Subcutaneous abdominal adipose tissue (tissue), 5 donors: ENCODE measurements around the gene CDH6.

Experiments used
- H3K27ac ChIP-seq: one replicate; pipeline ENCODE4 v1.7.0; 2013; ENCODE audit warnings: low read depth, mild to moderate bottlenecking, inconsistent platforms, low read length, moderate library complexity
- H3K27me3 ChIP-seq, 5 donors: one replicate each; pipeline ENCODE4 v1.7.0; 2013; ENCODE audit warnings: low read length in 5 of 5, inconsistent platforms in 1 of 5; ENCODE audit not compliant: control insufficient read depth in 5 of 5, insufficient read depth in 4 of 5
- H3K36me3 ChIP-seq, 5 donors: one replicate each; pipeline ENCODE4 v1.7.0; 2013; ENCODE audit warnings: low read length in 5 of 5; ENCODE audit not compliant: control insufficient read depth in 5 of 5, insufficient read depth in 5 of 5
- H3K4me1 ChIP-seq, 5 donors: one replicate each; pipeline ENCODE4 v1.7.0; 2013; ENCODE audit warnings: low read length in 5 of 5, mild to moderate bottlenecking in 3 of 5, moderate library complexity in 1 of 5; ENCODE audit not compliant: control insufficient read depth in 5 of 5, insufficient read depth in 5 of 5
- H3K4me3 ChIP-seq, 5 donors: one replicate each; pipeline ENCODE4 v1.7.0; 2013; ENCODE audit warnings: low read length in 5 of 5, low read depth in 1 of 5
- H3K9ac ChIP-seq, 5 donors: one replicate each; pipeline ENCODE4 v1.7.0; 2013; ENCODE audit warnings: low read length in 5 of 5, mild to moderate bottlenecking in 4 of 5, moderate library complexity in 3 of 5
- H3K9me3 ChIP-seq, 5 donors: one replicate each; pipeline ENCODE4 v1.7.0; 2013; ENCODE audit warnings: low read length in 5 of 5; ENCODE audit not compliant: control insufficient read depth in 5 of 5
- donor health status: healthy.
- donor health status: healthy.
- donor health status: healthy.
- donor health status: healthy.
- donor health status: healthy.

Gene CDH6

DNA sequence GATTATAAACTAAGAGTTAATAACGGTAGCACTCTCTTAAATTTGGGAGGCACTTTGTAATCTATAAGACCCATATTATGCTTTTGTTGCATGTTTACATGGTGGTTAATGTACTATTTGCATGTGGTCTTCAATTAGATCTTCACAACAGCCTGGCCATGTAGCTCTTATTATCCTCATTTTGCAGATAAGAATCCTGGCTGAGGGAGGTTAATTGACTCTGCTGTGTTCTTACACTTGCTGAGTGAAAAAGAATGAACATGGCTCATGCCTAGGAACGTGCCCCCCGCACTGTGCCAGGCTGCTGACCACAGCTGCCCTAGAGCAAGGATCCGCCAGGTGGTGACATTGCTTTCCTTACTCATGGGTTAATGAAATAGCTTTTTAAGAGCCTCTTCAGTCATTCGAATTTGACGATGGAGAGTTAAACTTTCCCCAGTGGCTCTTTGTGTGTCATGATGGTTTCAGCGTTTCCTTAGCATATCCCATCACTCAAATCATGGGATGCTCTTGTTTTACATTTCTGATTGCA, 97.9 kb downstream of the CDH6 start:
- Histone ChIP-seq H3K9ac (no peak overlapping the region), H3K27ac (no peak overlapping the region), H3K9me3 (no peaks in the 10 kb centered on the region), H3K4me1 (no peaks in the 10 kb centered on the region), H3K27me3 (no peaks in the 10 kb centered on the region), H3K36me3 (no peaks in the 10 kb centered on the region), H3K4me3 (no peak overlapping the region)

- H3K9ac ChIP-seq, result no peak overlapping the region
- H3K4me3 ChIP-seq, result no peak overlapping the region
Observed at GRCh38 chr5:31300501-31300900, 107.0 kb downstream of the CDH6 start.

GRCh38 chr5:31301833-31302232, 108.3 kb downstream of the CDH6 start:
- Histone ChIP-seq H3K4me1 (no peaks in the 10 kb centered on the region), H3K27me3 (no peaks in the 10 kb centered on the region), H3K9me3 (no peaks in the 10 kb centered on the region), H3K36me3 (peaks cover 0 to 2% (median 0%) of the 10 kb centered on the region in 5 donors), H3K9ac (no peak overlapping the region), H3K4me3 (no peak overlapping the region), H3K27ac (no peak overlapping the region)

More at GRCh38 chr5:31300501-31300900, 107.0 kb downstream of the CDH6 start:
- H3K27me3 ChIP-seq, result no peaks in the 10 kb centered on the region
- peaks cover 0 to 2% (median 0%) of the 10 kb centered on the region in 5 donors for H3K36me3 ChIP-seq
- no peaks in the 10 kb centered on the region for H3K9me3 ChIP-seq
- no peak overlapping the region for H3K27ac ChIP-seq
- H3K4me1 ChIP-seq, result no peaks in the 10 kb centered on the region

- no peaks in the 10 kb centered on the region for H3K27me3 ChIP-seq
- H3K9me3 ChIP-seq, result no peaks in the 10 kb centered on the region
- H3K36me3 ChIP-seq, result peaks cover 0 to 2% (median 0%) of the 10 kb centered on the region in 5 donors
- H3K27ac ChIP-seq, result no peak overlapping the region
- no peaks in the 10 kb centered on the region for H3K4me1 ChIP-seq
- H3K9ac ChIP-seq, result no peak overlapping the region
- H3K4me3 ChIP-seq, result no peak overlapping the region
Observed at GRCh38 chr5:31303688-31304087, 110.2 kb downstream of the CDH6 start.

DNA sequence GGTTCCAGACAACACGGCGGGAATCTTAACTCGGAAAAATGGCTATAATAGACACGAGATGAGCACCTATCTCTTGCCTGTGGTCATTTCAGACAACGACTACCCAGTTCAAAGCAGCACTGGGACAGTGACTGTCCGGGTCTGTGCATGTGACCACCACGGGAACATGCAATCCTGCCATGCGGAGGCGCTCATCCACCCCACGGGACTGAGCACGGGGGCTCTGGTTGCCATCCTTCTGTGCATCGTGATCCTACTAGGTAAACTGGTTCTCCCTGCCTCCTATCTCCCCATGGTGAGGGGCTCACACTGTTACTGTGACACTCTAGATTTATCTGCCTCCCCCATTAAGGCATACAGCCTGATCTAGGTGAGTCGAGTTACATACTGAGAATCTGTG, 124.2 kb downstream of the CDH6 start:
- Histone ChIP-seq H3K9ac (no peak overlapping the region), H3K27me3 (no peaks in the 10 kb centered on the region), H3K9me3 (no peaks in the 10 kb centered on the region), H3K36me3 (no peaks in the 10 kb centered on the region), H3K4me1 (no peaks in the 10 kb centered on the region), H3K27ac (no peak overlapping the region), H3K4me3 (no peak overlapping the region)

DNA sequence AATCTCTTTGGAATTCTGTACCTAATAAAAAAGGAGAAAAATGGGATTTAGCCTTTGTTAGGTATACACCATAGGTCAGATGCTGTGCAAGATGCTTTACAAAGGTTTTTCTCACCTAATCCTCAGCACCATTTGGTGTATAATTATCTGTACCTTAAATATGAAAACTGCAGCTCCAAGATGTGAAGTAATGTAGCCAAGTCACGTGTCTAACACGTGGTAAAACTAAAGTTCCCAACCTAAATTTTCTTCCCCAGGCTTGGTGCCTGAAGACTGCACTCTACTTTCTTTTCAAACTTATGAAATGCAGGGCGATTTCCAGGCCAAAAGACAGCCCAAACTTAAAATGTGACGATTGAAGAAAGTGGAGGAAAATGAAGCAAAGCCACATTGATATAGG, 125.8 kb downstream of the CDH6 start:
- Histone ChIP-seq H3K9ac (no peak overlapping the region), H3K4me3 (no peak overlapping the region), H3K27ac (no peak overlapping the region), H3K36me3 (no peaks in the 10 kb centered on the region), H3K4me1 (no peaks in the 10 kb centered on the region), H3K27me3 (no peaks in the 10 kb centered on the region), H3K9me3 (no peaks in the 10 kb centered on the region)

DNA sequence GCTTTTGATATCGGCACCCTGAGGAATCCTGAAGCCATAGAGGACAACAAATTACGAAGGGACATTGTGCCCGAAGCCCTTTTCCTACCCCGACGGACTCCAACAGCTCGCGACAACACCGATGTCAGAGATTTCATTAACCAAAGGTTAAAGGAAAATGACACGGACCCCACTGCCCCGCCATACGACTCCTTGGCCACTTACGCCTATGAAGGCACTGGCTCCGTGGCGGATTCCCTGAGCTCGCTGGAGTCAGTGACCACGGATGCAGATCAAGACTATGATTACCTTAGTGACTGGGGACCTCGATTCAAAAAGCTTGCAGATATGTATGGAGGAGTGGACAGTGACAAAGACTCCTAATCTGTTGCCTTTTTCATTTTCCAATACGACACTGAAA, 129.5 kb downstream of the CDH6 start:
- H3K36me3 ChIP-seq, result no peaks in the 10 kb centered on the region

GRCh38 chr5:31324842-31325241, 131.4 kb downstream of the CDH6 start:
- H3K27ac ChIP-seq, result no peak overlapping the region
- no peaks in the 10 kb centered on the region for H3K9me3 ChIP-seq
- no peak overlapping the region for H3K4me3 ChIP-seq
- no peak overlapping the region for H3K9ac ChIP-seq
- H3K36me3 ChIP-seq, result no peaks in the 10 kb centered on the region
- no peaks in the 10 kb centered on the region for H3K4me1 ChIP-seq
- H3K27me3 ChIP-seq, result no peaks in the 10 kb centered on the region

More for the DNA sequence above, 129.5 kb downstream of the CDH6 start:
- no peak overlapping the region for H3K27ac ChIP-seq
- H3K9ac ChIP-seq, result no peak overlapping the region
- H3K4me3 ChIP-seq, result no peak overlapping the region
- no peaks in the 10 kb centered on the region for H3K27me3 ChIP-seq
- no peaks in the 10 kb centered on the region for H3K9me3 ChIP-seq
- no peaks in the 10 kb centered on the region for H3K4me1 ChIP-seq

- H3K36me3 ChIP-seq, result no peaks in the 10 kb centered on the region
- no peak overlapping the region for H3K27ac ChIP-seq
- H3K9ac ChIP-seq, result no peak overlapping the region
- H3K4me1 ChIP-seq, result no peaks in the 10 kb centered on the region
- no peak overlapping the region for H3K4me3 ChIP-seq
- H3K27me3 ChIP-seq, result no peaks in the 10 kb centered on the region
- no peaks in the 10 kb centered on the region for H3K9me3 ChIP-seq
Observed at GRCh38 chr5:31328040-31328733, 134.7 kb downstream of the CDH6 start.

GRCh38 chr5:31329715-31330114, 136.2 kb downstream of the CDH6 start:
- H3K4me3 ChIP-seq, result no peak overlapping the region
- no peaks in the 10 kb centered on the region for H3K4me1 ChIP-seq
- H3K27me3 ChIP-seq, result no peaks in the 10 kb centered on the region
- no peak overlapping the region for H3K9ac ChIP-seq
- H3K36me3 ChIP-seq, result no peaks in the 10 kb centered on the region
- no peak overlapping the region for H3K27ac ChIP-seq
- H3K9me3 ChIP-seq, result no peaks in the 10 kb centered on the region
